NCI-H460 (cell line): ENCODE data around the gene PTPRD. TPM values are rescaled to one million over a fixed set of nuclear protein-coding genes. Genes with fewer than 3 reads are reported as not detected.
"Not testable (repeated sequence)": the region's sequence is repeated elsewhere in the genome, so short reads cannot be mapped to it uniquely, and the experiment has no call there.

Experiments used
- DNase-seq: peaks from one replicate; pipeline ENCODE4 v3.0.0-alpha.2; 2016; ENCODE audit warnings: low read depth; ENCODE audit errors: extremely low read depth
- total RNA-seq: library from RNA; depleted of rRNA; stranded (reverse); fragments of >200 nt; shearing (Covaris generic); gene quantifications from 2 replicates; pipeline ENCODE4 v1.2.3, GENCODE V29; 2014

Gene PTPRD
- total RNA-seq, 1 experiment from 2014 or later: 45.3 TPM

DNA sequence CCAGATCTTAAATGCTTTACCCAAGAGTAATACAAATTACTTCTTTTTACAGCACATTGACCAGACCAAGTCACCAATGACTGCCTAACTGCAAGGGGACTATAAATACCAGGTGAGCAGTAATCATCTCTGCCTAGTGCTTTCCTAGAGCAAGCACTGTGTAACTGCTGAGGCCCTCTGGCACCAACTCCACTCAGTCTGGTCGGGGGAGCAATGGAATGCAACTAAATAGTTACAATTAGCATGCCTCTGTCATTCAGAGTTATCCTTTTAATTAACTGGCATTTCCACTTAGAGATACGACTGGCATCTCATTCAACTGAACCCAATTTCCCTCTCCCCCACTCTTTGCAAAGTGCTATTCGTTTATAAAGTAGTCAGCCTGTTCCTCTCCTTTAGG, 1504.2 kb downstream of the PTPRD start:
- DNase-seq: no peak

DNA sequence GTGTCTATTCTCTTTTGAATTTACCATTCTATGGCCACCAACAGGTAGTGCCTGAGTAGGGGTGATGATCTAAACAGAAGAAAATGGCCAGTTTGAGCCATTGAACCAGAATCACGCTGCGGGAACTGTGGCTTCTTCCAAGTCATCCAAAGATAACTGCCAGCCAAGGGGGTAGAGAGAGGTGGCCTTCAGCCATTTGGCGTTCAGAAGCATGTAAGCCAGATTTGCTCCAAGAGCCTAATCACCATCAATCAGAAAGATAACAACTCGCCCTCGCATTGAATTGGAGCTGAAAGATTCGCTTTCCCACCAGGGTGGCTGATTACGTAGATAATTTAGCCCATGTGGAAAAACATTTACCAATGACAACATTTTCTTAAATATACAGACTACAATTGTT, 1510.5 kb downstream of the PTPRD start:
- DNase-seq: no peak

DNA sequence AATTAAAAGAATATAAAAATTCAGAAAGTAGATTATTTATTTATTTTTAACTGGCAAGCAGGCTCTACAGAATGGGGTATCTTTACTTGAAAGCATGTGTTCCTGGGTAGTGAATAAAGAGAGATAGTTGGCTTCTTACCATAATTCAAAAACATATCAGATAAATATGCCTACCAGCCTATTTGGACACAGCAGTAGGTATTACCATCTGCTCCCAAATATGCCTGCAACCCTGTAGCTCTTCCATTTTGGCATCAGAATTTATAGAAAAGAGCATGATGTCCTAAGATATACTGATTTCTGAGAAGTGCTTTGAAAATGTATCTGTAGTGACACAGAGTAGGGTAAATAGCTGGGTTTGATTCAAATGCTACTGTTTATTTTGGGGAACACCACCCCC, 1512.7 kb downstream of the PTPRD start:
- no peak for DNase-seq

GRCh38 chr9:9099646-9100045, 1513.2 kb downstream of the PTPRD start:
- DNase-seq: no peak

- DNase-seq: not testable (repeated sequence)
Observed at GRCh38 chr9:9097254-9097653, 1515.5 kb downstream of the PTPRD start.

DNA sequence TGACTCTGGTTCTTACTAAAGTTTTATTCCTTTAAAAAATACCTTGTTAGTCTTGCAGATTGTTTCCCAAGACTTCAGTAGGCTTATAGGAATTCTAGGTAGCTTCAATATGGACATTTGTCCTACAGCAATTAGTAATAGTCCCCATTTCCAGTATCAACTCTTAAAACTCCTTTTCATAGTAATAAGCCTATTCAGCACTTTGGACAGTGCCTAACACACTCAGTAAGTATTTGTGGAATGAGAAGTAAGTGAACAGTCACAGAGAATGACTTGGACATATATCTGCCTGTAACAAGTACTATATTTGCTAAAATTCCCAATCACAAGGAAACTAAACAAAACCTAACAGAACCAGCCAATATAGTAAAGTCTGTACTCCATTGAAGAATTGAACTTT, 1521.4 kb downstream of the PTPRD start:
- DNase-seq: no peak

- no peak for DNase-seq
Observed at GRCh38 chr9:9079473-9079872, 1533.3 kb downstream of the PTPRD start.

- DNase-seq: no peak
Observed at GRCh38 chr9:9078301-9078700, 1534.5 kb downstream of the PTPRD start.

DNA sequence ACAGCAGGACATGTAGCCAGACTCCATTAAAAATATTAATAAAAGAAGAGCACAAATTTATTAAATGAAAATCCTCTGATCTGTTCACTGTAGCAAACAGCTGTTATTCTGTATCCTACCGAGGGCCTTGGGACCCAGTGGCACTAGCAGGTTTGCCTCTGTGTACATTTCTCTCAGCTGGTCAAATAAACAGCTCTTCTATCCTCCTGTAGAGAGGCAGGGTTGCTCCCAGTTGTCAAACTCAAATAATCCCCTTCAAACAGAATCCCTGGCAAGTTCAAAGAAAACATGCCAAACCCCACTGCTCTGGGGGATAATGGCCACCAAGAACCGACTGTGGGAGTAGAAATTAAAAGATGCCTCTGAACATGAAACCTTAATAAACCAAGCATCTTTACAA, 1551.2 kb downstream of the PTPRD start:
- DNase-seq: no peak

DNA sequence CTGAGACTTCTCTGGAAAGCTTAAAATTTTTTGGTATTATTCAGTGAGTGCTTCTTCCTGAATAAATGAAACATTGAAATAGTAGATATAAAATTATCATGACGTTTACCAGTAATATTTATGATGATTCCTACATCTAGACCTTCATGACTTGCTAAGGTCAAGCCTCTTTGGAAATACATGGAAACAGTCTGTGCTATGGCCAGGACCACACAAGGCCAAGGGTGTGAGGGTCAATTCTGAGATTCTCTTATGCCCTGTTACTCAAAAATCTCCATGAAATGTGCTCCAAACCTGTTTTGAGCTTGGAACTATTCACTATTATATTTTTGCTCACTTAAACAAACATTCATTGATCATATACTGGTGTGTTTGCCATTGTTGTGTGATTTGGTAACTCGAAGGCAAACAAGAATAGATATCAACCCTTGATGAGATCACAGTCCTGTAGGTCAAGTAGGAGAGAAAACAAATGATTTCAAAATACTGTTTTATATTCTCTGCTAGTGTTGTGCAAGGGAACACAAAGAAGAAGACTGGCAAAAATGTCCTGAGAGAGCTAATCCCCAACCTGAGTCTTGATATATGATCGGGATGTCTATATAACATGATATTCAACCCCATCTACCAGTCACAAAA, 1558.3 kb downstream of the PTPRD start:
- DNase-seq: no peak

DNA sequence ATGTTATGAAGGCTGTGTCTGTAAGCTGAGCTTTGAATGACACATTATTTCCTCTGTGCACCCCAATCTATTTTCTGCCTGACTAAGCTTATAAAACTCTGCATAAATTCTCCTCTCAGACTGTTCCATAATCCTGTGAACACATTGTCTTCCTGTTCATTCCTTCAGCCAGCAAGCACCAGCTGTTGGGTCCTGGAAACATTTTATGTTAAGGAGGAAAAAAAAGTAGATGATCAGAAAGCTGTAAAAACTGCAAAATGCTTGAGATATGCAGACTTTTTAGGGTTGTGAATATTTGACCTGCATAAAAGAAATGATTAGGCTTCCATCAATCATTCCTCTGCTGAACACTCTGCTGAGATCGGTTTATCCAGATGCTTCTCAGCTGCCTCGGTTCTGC, 1567.2 kb downstream of the PTPRD start:
- DNase-seq: no peak

DNA sequence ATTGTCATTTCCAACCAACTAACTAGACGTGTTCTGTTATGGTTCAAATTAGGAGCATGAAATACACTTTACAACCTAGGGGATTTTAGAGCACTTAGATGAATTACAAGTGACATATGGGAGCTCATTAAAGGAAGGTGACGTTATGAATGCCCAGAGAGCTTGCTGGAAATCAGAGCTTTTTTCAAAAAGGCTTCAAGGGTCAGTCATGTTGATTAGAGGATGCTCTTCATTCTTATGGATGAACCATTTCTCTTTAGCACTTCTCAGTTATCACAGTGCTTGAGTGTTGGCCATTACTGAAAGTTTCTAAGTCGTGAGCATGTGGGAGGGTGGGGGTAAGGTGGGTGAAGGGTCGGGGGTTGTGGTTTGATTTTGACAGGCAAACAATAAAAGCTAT, 1567.7 kb downstream of the PTPRD start:
- no peak for DNase-seq

DNA sequence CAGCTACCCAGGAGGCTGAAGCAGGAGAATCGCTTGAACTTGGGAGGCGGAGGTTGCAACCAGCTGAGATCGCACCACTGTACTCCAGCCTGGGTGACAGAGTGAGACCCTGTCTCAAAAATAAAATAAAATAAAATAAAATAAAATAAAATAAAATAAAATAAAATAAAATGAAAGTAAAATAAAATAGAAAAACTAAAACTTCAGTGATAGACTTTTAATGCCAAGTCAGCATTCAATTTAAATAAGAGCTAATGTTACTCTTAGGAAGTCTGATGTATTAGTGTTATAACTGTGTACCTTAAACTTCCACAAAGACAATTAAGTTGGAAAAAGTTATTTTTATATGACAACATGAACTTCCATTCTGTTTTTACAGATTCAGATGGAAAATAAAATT, 1569.0 kb downstream of the PTPRD start:
- DNase-seq: not testable (repeated sequence)

DNA sequence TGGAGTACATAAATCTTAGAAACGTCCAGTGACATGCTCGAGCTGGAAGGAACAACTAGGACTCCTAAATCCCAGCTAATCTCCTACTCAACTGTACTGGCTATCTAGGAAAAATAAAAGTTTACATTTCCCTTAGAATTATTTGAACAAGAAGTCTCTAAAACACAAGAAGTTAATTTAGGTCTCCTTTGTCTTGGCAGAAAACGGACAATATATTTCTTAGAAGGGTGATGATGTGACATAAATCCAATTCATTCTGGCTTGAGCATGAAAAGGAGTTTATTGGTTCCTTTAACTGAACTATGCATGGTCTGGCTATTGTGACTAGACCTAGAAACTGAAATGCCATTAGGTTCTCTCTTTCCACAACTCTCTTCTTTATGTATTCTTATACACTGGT, 1571.0 kb downstream of the PTPRD start:
- DNase-seq: no peak

DNA sequence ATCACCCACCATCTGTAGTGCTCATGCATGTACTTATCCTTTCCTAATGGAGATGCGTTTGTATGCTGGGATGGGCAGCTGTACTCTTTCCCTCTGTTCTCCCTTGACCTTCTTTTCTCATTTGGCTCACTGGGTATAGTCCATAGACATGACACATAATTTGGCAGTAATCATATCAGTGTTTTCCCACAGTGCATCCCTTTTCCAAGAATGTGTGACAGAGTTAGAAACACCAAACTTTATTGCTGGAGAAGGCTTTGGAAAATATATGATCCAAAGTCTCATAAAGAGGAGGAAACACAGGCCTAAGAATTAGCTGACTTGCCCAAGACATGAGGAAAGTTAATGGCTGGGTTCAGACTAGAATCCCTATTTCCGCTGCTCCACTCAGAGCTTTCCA, 1579.8 kb downstream of the PTPRD start:
- no peak for DNase-seq

- DNase-seq: no peak
Observed at GRCh38 chr9:9016597-9016996, 1596.2 kb downstream of the PTPRD start.

DNA sequence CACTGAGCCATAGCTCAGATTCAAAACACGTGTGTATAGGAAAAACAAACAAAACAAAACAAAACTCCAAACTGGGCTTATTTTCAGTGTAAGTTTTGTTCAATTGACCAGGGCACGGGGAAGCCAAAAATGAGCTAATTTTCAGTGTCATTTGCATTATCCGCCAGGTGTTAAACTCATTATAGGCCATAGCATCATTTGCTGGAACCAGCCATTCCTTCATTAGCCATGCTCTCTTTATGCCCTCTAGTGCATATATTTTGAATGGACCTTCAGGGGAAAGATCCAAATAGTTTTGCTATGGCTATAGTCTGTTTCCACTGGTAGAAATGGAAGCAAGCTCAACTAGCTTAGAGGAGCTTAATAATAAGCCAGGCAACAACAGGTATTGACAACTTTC, 1608.0 kb downstream of the PTPRD start:
- DNase-seq: no peak

- peak; percentile 26 for DNase-seq
Observed at GRCh38 chr9:9002826-9003583, 1609.8 kb downstream of the PTPRD start.

- no peak for DNase-seq
Observed at GRCh38 chr9:8980496-8981013, 1632.2 kb downstream of the PTPRD start.

DNA sequence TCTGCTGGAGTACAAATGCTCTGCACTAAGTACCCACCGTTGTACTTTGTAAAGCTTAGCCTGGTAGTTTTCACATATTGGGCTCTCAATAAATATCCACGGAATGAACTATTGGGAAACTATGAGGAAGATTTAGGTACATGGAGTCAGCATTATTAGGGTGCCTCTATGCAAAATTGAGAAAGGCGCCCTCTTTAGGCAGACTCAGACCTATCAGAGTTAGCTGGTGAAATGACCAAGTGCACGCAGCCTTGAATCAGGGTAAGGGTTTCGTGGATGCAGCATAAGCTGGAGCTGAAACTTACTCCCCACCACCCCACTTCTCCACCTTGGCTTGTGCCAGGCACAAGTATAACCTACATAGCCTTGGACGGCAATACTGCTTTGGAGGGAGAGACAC, 1634.5 kb downstream of the PTPRD start:
- no peak for DNase-seq

- DNase-seq: not testable (repeated sequence)
Observed at GRCh38 chr9:8968350-8968749, 1644.5 kb downstream of the PTPRD start.

DNA sequence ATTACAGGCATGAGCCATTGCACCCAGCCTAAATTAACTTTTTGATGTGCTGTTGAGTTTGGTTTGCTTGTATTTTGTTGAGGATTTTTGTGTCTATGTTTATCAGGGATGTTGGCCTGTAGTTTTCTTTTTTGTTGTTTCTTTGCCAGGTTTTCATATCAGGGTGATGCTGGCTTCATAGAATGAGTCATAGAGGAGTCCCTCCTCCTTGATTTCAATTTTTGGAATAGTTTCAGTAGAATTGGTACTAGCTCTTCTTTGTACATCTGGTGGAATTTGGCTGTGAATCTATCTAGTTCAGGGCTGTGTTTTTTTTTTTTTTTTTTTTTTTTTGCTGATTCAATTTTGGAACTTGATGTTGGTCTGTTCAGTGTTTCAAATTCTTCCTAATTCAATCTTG, 1648.9 kb downstream of the PTPRD start:
- no peak for DNase-seq
